Lower lobe of right lung (tissue), 2 donors: Measurements from ENCODE around the gene POLR1A. TPM values are rescaled to one million over a fixed set of nuclear protein-coding genes. Genes with fewer than 3 reads are reported as not detected.

ENCODE experiments used
- ATAC-seq, 2 donors: fragments of 200-7000 bp; cut with Tn5 transposase; one replicate each; pipeline ENCODE4 v1.9.1; 2020 to 2022; ENCODE audit warnings: mild to moderate bottlenecking in 2 of 2, moderate library complexity in 2 of 2
- DNase-seq: peaks from one replicate; pipeline ENCODE4 v3.0.0-alpha.2; 2020
- H3K27ac ChIP-seq: fragments of 200-600 bp; one replicate; pipeline ENCODE4 v1.8.0; 2022
- H3K27me3 ChIP-seq: fragments of 200-600 bp; one replicate; pipeline ENCODE4 v1.8.0; 2022; ENCODE audit warnings: low read depth
- H3K36me3 ChIP-seq: fragments of 200-600 bp; one replicate; pipeline ENCODE4 v1.8.0; 2022; ENCODE audit warnings: mild to moderate bottlenecking
- H3K4me1 ChIP-seq: fragments of 200-600 bp; one replicate; pipeline ENCODE4 v1.8.0; 2022
- H3K4me3 ChIP-seq: fragments of 200-600 bp; one replicate; pipeline ENCODE4 v1.8.0; 2022; ENCODE audit warnings: mild to moderate bottlenecking
- H3K9me3 ChIP-seq: fragments of 200-600 bp; one replicate; pipeline ENCODE4 v1.8.0; 2022
- intact Hi-C: fragments of 100-400 bp; cut with DNase I; formaldehyde crosslinking; loops from one replicate; pipeline ENCODE4 v1.11.0; 2022
- total RNA-seq: library from RNA; stranded (reverse); fragmentation: NEBNext Ultra II Directional; extraction: Animal tissue kit (Norgen Biotek cat#: 25700); gene quantifications from one replicate; pipeline ENCODE4 v1.2.1, GENCODE V29; 2021
- TF ChIP-seq, protein P1 (sequence below): fragments of 200-600 bp; IDR thresholded peaks from one replicate; pipeline ENCODE4 v1.8.0; 2022; ENCODE audit warnings: antibody characterized with exemption, mild to moderate bottlenecking
- donor health status: DM: no; HTN: yes; CAD: no; lungs with severe emphysema.

Gene POLR1A
- total RNA-seq, 1 donor from 2014 or later = 22.2 TPM

DNA sequence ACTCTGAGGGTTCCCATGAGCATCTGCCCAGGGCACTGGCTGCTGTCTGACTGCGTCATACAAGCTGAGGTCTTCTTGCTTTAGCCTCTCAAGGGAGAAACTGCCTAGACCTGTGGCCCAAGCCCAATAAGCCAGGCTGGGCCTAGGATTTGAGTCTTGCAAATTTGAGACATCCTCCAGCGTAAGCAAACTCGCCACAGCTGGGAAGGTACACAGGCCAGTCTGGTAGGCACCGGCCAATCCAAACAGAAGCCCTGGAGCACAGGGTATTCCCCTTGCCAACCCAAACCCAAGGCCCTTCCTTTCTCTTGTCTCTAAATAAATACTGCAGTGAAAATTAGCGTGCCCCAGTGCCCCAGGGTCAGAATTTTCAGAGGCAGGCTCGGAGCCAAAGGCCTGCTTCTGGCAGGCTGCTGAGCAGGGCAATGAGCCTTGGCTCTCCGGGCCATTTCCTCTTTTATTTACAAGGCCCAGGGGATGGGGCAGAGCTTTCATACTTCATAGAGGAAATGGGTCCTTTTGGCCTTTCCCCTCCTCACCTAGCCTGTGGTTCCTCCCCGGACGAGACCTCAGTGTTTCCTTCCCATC, 33.3 kb downstream of the POLR1A start:
- DNase-seq = peak; percentile 65
- intact Hi-C loops = no loop called here
- peaks cover 21% of the 10 kb centered on the region for H3K4me1 ChIP-seq
- TF ChIP-seq, protein P1, sequence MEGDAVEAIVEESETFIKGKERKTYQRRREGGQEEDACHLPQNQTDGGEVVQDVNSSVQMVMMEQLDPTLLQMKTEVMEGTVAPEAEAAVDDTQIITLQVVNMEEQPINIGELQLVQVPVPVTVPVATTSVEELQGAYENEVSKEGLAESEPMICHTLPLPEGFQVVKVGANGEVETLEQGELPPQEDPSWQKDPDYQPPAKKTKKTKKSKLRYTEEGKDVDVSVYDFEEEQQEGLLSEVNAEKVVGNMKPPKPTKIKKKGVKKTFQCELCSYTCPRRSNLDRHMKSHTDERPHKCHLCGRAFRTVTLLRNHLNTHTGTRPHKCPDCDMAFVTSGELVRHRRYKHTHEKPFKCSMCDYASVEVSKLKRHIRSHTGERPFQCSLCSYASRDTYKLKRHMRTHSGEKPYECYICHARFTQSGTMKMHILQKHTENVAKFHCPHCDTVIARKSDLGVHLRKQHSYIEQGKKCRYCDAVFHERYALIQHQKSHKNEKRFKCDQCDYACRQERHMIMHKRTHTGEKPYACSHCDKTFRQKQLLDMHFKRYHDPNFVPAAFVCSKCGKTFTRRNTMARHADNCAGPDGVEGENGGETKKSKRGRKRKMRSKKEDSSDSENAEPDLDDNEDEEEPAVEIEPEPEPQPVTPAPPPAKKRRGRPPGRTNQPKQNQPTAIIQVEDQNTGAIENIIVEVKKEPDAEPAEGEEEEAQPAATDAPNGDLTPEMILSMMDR = no peak
- H3K9me3 ChIP-seq = no peaks in the 10 kb centered on the region
- H3K36me3 ChIP-seq = peaks cover 59% of the 10 kb centered on the region
- peak overlapping the region; percentile 64 for H3K27ac ChIP-seq
- H3K27me3 ChIP-seq = no peaks in the 10 kb centered on the region
- H3K4me3 ChIP-seq = no peak overlapping the region
- peak; percentile 81 to 83 for ATAC-seq

DNA sequence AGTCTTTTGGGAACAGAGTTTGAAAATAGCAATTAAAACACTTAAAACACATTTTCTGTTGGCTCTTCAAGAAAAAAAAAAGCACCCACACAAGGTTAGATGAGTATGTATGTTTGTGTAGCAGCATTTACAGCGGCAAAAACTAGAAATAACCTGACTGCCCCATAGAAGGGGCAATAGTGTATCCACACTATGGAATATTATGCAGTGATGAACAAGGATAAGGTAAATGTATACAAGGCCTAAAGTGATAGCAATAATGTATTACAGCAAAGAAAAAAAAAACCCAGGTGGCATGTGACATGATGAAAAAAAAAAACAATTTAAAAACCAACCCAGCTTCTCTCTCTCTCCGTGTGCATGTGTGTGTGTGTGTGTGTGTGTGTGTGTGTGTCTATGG, 34.8 kb downstream of the POLR1A start:
- ATAC-seq = no peak
- intact Hi-C loops = no loop called here
- TF ChIP-seq, protein P1 = no peak
- Histone ChIP-seq H3K27me3 (no peaks in the 10 kb centered on the region), H3K27ac (no peak overlapping the region), H3K9me3 (no peaks in the 10 kb centered on the region), H3K4me1 (peaks cover 21% of the 10 kb centered on the region), H3K4me3 (no peak overlapping the region), H3K36me3 (peaks cover 58% of the 10 kb centered on the region)
- DNase-seq = no peak

DNA sequence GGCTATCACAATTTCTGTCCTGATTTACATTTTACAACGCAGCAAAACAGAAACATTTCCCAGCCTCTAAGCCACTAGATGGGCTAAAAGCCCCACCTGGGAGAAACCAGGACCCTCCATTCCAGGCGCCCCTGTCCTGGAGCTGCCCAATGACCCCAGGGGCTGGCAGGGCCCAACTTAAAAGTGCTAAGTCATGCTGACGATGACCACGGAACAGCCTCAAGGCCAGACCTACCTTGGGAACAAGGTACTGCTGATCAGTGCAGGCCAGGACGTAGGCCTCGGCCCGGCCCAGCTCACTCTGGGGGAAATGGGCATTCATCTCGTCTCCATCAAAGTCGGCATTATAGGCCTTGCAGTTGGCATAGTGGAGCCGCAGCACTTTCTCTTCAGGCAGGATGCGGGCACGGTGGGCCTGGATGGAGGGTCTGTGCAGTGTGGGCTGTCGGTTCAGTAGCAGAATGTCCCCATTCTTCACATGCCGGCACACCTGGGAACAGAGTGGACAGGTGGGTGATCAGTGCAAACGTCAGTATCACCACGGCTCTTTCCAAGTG, 35.8 kb downstream of the POLR1A start:
- H3K36me3 ChIP-seq = peaks cover 61% of the 10 kb centered on the region
- no peak overlapping the region for H3K27ac ChIP-seq
- H3K4me3 ChIP-seq = no peak overlapping the region
- ATAC-seq = no peak
- peaks cover 21% of the 10 kb centered on the region for H3K4me1 ChIP-seq
- no peaks in the 10 kb centered on the region for H3K27me3 ChIP-seq
- intact Hi-C loops = no loop called here
- TF ChIP-seq, protein P1 = no peak
- no peak for DNase-seq
- no peaks in the 10 kb centered on the region for H3K9me3 ChIP-seq

GRCh38 chr2:86069091-86069685, 36.5 kb downstream of the POLR1A start:
- Histone ChIP-seq H3K9me3 (no peaks in the 10 kb centered on the region), H3K27me3 (no peaks in the 10 kb centered on the region), H3K4me3 (no peak overlapping the region), H3K36me3 (peaks cover 61% of the 10 kb centered on the region), H3K4me1 (peaks cover 21% of the 10 kb centered on the region), H3K27ac (no peak overlapping the region)
- intact Hi-C loops = no loop called here
- no peak for DNase-seq
- ATAC-seq = no peak
- TF ChIP-seq, protein P1 = no peak

- ATAC-seq = no peak
- TF ChIP-seq, protein P1 = no peak
- no peak overlapping the region for H3K4me3 ChIP-seq
- peak overlapping the region; percentile 18 for H3K27ac ChIP-seq
- peaks cover 61% of the 10 kb centered on the region for H3K36me3 ChIP-seq
- no peaks in the 10 kb centered on the region for H3K27me3 ChIP-seq
- H3K4me1 ChIP-seq = peaks cover 21% of the 10 kb centered on the region
- no peaks in the 10 kb centered on the region for H3K9me3 ChIP-seq
- DNase-seq = no peak
- intact Hi-C loops = no loop called here
Measured at GRCh38 chr2:86068648-86069047, 37.0 kb downstream of the POLR1A start.
